WERI-Rb-1 (cell line): ENCODE data around the gene SETD1A.

Source experiments
- DNase-seq: peaks from one replicate; pipeline ENCODE4 v3.0.0-alpha.2; 2020
- H3K27ac ChIP-seq: fragments of 250-450 bp; sonication (Bioruptor Pico); 2 replicates; pipeline ENCODE4 v1.5.1; 2020; ENCODE audit warnings: mild to moderate bottlenecking, moderate library complexity
- H3K27me3 ChIP-seq: fragments of 250-450 bp; sonication (Bioruptor Pico); 2 replicates; pipeline ENCODE4 v1.5.1; 2021; ENCODE audit warnings: mild to moderate bottlenecking, low read depth, moderate library complexity; ENCODE audit not compliant: insufficient read depth, severe bottlenecking
- H3K36me3 ChIP-seq: fragments of 250-450 bp; sonication (Bioruptor Pico); 2 replicates; pipeline ENCODE4 v1.5.1; 2020; ENCODE audit warnings: mild to moderate bottlenecking, moderate library complexity
- H3K4me3 ChIP-seq: 2 replicates; pipeline ENCODE4 v1.5.1; 2011; ENCODE audit warnings: low read depth, mild to moderate bottlenecking, control low read depth, low read length
- H3K9me3 ChIP-seq: fragments of 250-450 bp; sonication (Bioruptor Pico); 2 replicates; pipeline ENCODE4 v1.5.1; 2021; ENCODE audit warnings: mild to moderate bottlenecking, moderate library complexity; ENCODE audit not compliant: severe bottlenecking
- TF ChIP-seq, protein P1 (sequence below): IDR thresholded peaks from 2 replicates; pipeline ENCODE4 v1.5.1; 2011; ENCODE audit warnings: low read depth, mild to moderate bottlenecking, control low read depth, inconsistent platforms, low read length

SETD1A gene

DNA sequence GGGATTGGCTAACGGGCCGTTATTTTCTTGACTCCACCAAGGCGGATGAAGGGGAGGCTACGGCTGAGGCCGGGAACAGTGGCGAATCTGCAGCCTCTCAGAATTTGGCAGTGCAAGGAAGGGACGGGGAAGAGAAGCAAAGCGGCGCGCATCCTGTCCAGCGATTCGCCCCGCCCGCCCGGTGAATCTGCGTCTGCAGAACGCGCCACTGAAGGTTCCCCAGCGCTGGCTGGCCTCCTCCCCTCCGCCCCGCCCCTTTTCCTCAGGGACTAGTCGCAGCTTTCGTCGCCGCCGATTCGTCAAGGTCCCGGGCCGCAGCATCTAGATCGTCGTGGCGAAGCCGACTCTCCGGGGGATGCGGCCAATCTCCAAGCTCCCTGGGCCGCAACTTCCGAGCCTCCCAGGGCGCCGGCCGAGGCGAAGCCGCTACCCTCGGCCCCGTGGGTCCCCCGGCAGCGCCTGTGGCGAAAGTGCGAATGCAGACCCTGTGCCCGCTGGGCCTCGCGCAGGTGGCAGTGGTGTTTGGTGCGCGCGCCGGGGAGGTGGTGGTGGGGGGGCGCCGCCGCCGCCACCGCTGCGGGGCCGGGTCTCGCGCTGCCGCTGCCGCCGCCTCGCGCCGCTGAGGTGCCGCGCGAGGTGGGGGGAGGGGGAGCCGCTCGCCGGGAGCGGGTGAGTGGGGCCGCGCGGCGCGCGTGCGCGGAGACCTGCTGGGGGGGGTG, at the start of gene SETD1A:
Gene SETD1A, plus strand, starts transcription at position 299 of the 719 bp plus-strand sequence. CDS start 978 bp downstream, outside the sequence.
- Histone ChIP-seq H3K4me3 (peak within 1 kb of the TSS; percentile 94), H3K9me3 (no peaks in the 10 kb centered on the region), H3K36me3 (peaks cover 39% of the 10 kb centered on the region), H3K27me3 (no peaks in the 10 kb centered on the region), H3K27ac (peak within 1 kb of the TSS; percentile 100)
- TF ChIP-seq, protein P1, sequence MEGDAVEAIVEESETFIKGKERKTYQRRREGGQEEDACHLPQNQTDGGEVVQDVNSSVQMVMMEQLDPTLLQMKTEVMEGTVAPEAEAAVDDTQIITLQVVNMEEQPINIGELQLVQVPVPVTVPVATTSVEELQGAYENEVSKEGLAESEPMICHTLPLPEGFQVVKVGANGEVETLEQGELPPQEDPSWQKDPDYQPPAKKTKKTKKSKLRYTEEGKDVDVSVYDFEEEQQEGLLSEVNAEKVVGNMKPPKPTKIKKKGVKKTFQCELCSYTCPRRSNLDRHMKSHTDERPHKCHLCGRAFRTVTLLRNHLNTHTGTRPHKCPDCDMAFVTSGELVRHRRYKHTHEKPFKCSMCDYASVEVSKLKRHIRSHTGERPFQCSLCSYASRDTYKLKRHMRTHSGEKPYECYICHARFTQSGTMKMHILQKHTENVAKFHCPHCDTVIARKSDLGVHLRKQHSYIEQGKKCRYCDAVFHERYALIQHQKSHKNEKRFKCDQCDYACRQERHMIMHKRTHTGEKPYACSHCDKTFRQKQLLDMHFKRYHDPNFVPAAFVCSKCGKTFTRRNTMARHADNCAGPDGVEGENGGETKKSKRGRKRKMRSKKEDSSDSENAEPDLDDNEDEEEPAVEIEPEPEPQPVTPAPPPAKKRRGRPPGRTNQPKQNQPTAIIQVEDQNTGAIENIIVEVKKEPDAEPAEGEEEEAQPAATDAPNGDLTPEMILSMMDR, result no peak
- DNase-seq, result peak; percentile 96

DNA sequence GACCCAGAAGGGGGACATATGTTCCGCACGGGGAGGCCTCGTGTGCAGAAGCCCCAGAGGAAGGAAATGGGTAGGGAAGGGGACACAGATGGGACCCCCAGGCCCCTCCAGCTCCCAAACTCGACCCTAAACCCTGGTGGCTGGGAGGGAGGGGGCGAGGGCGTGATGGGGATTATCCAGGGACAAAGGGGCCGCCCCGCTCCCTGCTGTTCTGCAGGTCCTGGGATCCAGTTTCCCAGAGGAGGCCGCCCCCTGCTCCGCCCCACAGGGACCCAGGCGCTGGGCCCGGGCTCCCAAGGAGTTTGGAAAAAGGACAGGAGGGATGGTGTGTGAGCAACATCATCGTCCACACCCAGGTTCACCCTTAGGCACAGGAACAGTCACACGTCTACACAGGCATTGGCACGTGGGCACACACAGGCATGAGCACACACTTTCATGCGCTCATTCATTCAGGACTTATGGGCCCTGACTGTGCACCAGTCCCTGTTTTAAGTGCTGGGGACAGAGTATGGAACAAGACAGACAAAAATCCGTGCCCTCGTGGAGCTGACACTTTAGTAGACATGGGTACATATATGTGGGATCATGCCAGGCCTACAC, 47.0 kb upstream of the SETD1A start:
- Histone ChIP-seq H3K27ac (no peak overlapping the region), H3K27me3 (no peaks in the 10 kb centered on the region), H3K9me3 (no peaks in the 10 kb centered on the region), H3K36me3 (no peaks in the 10 kb centered on the region), H3K4me3 (no peak overlapping the region)
- TF ChIP-seq, protein P1, result no peak
- DNase-seq, result no peak

DNA sequence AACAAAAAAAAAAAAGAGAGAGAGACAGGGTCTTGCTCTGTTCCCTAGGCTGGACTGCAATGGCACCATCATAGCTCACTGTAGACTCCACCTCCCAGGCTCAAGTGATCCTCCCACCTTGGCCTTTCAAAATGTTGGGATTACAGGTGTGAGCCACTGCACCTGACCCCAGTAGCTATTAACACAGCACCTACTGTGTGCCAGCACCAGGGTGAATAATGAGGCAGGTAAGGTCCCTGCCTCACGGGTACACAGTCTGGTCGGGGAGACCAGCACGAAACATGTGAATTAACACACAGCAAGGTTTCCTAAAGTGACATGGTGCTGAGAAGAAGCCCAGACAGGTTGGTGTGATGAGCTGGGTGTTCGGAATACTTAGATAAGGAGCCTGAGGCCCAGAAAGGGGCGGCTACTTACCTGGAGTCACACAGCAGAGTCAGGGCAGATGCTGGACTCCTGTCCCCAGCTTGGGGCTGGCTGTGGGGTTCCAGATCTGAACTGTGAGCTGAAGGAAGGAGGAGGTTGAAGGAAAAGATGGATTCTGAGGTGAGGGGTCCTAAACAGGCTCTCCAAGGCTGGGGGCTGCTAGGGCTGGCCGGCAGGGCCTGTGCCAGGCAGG, 44.7 kb upstream of the SETD1A start:
- DNase-seq, result no peak
- H3K9me3 ChIP-seq, result no peaks in the 10 kb centered on the region
- H3K27me3 ChIP-seq, result no peaks in the 10 kb centered on the region
- no peak overlapping the region for H3K4me3 ChIP-seq
- no peak overlapping the region for H3K27ac ChIP-seq
- TF ChIP-seq, protein P1, result no peak
- no peaks in the 10 kb centered on the region for H3K36me3 ChIP-seq

DNA sequence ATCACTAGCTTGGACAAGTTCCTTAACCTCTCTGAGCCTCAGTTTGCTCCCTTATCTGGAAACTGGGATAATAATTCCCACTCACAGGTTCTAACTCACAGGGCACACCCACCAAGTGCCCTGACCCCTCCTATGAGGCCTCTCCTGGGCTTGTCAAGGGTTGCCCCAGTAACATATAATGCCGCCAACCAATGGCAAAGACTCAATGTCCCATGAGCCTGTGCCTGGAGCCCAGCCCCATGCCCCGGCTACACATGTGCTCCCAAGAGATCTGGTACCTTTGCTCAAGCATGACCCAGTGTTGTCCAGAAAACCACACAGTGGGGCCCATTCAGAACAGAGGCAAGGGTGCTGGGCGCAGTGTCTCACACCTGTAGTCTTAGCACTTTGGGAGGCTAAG, 42.7 kb upstream of the SETD1A start:
- no peaks in the 10 kb centered on the region for H3K27me3 ChIP-seq
- H3K4me3 ChIP-seq, result no peak overlapping the region
- no peak overlapping the region for H3K27ac ChIP-seq
- H3K9me3 ChIP-seq, result no peaks in the 10 kb centered on the region
- TF ChIP-seq, protein P1, result no peak
- H3K36me3 ChIP-seq, result no peaks in the 10 kb centered on the region
- DNase-seq, result no peak

DNA sequence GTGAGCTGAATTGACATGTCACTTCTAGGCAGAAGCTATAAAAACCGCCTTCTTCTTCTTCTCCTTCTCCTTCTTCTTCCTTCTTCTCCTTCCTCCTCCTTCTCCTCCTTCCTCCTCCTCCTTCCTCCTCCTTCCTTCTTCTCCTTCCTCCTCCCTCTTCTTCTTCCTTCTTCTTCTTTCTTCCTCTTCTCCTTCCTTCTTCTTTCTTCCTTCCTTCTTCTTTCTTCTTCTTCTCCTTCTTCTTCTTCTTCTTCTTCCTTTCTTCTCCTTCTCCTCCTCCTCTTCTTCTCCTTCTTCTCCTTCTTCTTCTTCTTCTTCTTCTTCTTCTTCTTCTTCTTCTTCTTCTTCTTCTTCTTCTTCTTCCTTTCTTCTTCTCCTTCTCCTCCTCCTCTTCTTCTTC, 38.9 kb upstream of the SETD1A start:
- no peaks in the 10 kb centered on the region for H3K9me3 ChIP-seq
- no peaks in the 10 kb centered on the region; the same call in 1 of the 2 replicates for H3K36me3 ChIP-seq
- TF ChIP-seq, protein P1, result no peak
- H3K27me3 ChIP-seq, result no peaks in the 10 kb centered on the region
- no peak overlapping the region for H3K27ac ChIP-seq
- H3K4me3 ChIP-seq, result no peak overlapping the region
- DNase-seq, result no peak
